WI38 (cell line): ENCODE measurements around the gene ZC3HAV1.
"Not testable (repeated sequence)": the region's sequence is repeated elsewhere in the genome, so short reads cannot be mapped to it uniquely, and the experiment has no call there.

Source experiments
- H3K4me3 ChIP-seq: 2 replicates; pipeline ENCODE4 v1.5.1; 2011; ENCODE audit warnings: low read depth, mild to moderate bottlenecking, control low read depth, low read length
- TF ChIP-seq, protein P1 (sequence below): IDR thresholded peaks from 2 replicates; pipeline ENCODE4 v1.5.1; 2012; ENCODE audit warnings: low read depth, mild to moderate bottlenecking, control low read depth, low read length

Gene ZC3HAV1

DNA sequence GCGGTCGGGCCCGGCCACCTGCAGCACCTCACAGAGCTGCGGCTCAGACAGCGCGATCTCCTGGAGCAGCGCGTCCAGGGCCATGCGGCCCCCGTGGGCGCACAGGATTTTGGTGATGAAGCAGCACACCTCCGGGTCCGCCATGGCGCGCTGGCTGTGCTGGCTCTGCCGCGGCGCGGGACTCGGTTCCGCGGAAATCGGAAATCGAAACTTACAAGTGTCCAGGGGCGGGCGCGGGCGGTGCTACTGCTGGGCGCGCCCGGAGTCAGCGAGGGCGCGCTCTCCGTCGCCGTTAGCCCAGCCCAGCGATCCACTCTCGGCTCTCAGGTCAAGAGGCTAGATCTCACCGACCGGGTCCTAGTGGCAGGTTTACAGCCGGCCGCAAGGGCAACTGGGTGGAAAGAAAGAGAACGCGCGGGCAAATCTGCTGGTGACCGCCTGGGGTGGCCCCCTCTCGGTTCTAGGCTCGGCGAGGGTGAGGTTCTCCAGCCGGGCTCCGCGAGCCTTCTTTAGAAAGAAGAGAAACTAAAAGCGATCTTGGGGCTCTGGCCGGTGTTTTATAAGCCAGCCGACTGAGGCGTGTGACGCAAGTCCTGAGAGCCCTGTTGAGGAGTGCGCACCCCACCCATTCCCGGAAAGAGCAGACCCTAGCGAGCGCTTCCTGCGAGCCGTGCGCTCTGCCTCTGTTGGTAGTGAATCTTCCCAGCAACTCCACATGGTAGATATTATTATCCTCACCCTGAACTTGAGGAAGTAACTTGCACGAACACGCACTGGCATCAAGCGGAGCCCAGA lies at the start of gene ZC3HAV1:
ZC3HAV1 (minus strand) TSS at position 533 of the 795 bp plus-strand sequence; CDS start at position 144, 389 bp downstream.
- TF ChIP-seq, protein P1, sequence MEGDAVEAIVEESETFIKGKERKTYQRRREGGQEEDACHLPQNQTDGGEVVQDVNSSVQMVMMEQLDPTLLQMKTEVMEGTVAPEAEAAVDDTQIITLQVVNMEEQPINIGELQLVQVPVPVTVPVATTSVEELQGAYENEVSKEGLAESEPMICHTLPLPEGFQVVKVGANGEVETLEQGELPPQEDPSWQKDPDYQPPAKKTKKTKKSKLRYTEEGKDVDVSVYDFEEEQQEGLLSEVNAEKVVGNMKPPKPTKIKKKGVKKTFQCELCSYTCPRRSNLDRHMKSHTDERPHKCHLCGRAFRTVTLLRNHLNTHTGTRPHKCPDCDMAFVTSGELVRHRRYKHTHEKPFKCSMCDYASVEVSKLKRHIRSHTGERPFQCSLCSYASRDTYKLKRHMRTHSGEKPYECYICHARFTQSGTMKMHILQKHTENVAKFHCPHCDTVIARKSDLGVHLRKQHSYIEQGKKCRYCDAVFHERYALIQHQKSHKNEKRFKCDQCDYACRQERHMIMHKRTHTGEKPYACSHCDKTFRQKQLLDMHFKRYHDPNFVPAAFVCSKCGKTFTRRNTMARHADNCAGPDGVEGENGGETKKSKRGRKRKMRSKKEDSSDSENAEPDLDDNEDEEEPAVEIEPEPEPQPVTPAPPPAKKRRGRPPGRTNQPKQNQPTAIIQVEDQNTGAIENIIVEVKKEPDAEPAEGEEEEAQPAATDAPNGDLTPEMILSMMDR = no peak
- peak within 1 kb of the TSS; percentile 94 for H3K4me3 ChIP-seq

DNA sequence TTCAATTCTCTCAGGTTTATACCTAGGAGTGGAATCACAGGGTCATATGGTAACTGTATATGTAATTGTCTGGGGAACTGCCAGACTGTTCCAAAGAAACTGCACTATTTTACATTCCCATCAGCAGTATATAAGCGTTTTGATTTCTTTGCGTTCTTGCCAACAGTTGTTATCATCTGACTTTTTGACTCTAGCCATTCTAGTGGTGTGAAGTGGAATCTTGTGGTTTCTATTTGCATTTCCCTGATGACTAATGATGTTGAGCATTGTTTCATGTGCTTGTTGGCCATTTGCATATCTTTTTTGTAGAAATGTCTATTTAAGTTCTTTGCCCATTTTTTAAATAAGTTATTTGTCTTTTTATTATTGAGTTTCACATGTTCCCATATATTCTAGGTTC lies 44.3 kb upstream of the ZC3HAV1 start:
- H3K4me3 ChIP-seq = no peak overlapping the region
- TF ChIP-seq, protein P1 = no peak

DNA sequence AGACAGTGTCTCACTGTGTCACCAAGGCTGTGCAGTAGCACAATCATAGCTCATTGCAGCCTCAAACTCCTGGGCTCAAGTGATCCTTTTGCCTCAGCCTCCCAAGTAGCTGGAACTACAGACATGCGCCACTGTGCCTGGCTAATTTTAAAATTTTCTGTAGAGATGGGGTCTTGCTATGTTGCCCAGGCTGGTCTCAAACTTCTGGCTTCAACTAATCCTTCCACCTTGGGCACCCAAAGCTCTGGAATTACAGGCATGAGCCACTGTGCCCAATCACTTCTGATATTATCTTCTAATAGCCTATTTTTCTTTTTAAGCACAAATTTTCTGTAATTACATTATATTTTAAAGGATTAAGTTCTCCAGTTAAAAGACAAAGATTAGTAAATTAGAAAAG lies 42.6 kb upstream of the ZC3HAV1 start:
- TF ChIP-seq, protein P1 = no peak
- no peak overlapping the region for H3K4me3 ChIP-seq

DNA sequence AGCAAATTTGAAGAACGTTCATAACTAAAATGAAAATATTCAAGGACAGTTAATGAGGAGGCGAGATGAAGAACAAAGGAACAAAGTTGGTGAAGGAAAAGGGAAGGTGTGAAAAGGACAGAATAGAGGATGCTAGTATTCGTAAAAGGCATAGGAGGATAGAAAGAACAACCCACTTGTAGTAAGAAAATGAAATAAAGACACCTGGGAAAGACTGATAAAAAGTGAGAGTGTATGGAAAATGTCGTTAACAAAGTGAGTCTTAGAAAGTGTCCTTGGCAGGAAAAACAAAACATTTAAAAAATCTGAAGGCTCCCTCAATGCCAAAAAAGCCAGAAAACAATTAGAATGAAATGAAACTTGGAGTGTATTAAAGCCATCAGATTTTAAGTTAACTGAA lies 29.6 kb upstream of the ZC3HAV1 start:
- TF ChIP-seq, protein P1 = no peak
- no peak overlapping the region for H3K4me3 ChIP-seq

DNA sequence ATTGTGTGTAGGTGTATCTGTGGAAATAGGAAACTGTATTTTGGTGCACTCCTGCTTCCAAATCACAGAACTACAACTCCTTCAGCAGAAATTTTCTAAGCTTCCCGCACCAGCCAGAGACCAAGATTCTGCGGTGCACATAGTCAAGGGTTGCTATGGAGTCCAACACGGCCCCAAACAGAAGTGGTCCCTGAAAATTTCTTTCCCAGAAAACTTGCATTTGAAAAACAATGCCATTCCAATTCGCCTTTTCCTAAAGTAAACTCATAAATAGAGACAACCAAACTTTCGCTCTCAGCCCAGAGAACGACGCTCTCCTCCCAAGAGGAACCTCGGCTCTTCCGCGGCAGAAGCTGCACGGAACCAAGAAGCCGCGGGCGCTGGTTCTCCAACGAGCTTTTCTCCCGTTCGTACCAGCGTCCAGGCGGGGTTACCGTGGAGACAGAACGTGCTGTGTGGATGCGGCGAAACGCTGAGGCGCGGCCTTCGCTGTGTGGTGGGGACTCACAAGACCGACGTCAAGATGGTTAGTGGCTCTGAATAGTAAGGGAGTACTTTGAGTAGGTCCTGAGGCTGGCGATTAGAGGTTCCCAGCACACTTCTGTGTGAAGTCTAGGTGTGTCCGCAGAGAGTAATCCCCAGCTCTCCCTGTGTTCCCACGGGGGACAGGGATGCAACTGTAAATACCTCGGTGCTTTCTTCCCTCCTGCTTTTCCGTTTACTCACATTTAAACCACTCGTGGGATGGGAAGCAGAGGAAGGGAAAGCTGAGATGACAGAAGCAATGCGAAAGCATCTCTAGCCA lies 24.0 kb upstream of the ZC3HAV1 start:
- peak overlapping the region; percentile 74 for H3K4me3 ChIP-seq
- TF ChIP-seq, protein P1 = no peak

DNA sequence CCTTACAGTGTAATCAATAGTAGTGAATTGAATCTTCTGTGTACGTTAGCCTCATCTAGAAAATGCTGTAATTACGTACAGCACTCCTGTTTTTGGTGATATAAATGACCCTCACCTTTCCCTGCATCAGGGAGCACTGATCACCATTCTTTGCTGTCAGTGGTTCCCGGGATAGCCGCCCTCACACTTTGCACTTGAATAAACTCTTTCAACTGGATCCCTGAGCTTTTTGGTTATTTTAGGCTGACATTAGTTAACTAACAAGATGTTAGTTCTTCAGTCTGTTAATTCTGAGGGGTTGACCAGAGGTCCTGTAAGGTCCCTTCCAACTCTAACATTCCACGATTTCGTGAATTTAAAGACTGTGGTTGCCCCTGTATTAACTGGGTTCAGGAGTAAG lies 23.4 kb upstream of the ZC3HAV1 start:
- peak overlapping the region; percentile 74 for H3K4me3 ChIP-seq
- TF ChIP-seq, protein P1 = no peak

DNA sequence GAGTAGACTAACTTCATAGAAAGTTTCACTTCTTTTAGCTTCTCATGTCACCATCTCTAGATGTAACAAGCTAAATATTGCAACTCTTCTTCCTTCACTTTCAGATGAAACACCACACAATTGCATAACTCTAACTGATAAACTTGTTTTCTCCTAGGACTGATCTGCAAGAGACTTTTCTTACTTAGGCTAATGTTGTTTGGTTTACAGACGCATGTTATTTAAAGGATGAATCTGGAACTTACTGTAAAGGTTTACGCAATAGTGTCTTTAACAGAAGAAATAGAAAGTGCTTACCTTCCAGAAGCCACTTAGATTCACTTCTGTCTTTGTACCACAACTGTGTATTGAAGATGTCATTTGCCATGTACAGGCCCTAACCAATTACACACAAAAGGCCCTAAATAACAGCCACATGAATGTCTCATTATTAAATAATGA lies 22.1 kb upstream of the ZC3HAV1 start:
- no peak overlapping the region for H3K4me3 ChIP-seq
- TF ChIP-seq, protein P1 = no peak

DNA sequence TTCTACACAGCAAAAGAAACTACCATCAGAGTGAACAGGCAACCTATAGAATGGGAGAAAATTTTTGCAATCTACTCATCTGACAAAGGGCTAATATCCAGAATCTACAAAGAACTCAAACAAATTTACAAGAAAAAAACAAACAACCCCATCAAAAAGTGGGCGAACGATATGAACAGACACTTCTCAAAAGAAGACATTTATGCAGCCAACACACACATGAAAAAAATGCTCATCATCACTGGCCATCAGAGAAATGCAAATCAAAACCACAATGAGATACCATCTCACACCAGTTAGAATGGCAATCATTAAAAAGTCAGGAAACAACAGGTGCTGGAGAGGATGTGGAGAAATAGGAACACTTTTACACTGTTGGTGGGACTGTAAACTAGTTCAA lies 20.3 kb upstream of the ZC3HAV1 start:
- not testable (repeated sequence) for H3K4me3 ChIP-seq
